OCI-LY7 (cell line): ENCODE data around the gene INTS11.

ENCODE experiments used
- EZH2phosphoT487 ChIP-seq: fragments of 200-600 bp; sonication (generic); IDR thresholded peaks from 2 replicates; pipeline ENCODE4 v1.6.1; 2018; ENCODE audit warnings: low read depth, borderline replicate concordance, mild to moderate bottlenecking, mixed run types, antibody characterized with exemption, low read length, moderate library complexity, mixed read lengths
- TF ChIP-seq, protein P1 (sequence below): fragments of 200-600 bp; sonication (generic); conservative IDR thresholded peaks from 2 replicates; pipeline ENCODE4 v1.5.1; 2014; ENCODE audit warnings: mild to moderate bottlenecking, antibody characterized with exemption, low read length, moderate library complexity, mixed read lengths

DNA sequence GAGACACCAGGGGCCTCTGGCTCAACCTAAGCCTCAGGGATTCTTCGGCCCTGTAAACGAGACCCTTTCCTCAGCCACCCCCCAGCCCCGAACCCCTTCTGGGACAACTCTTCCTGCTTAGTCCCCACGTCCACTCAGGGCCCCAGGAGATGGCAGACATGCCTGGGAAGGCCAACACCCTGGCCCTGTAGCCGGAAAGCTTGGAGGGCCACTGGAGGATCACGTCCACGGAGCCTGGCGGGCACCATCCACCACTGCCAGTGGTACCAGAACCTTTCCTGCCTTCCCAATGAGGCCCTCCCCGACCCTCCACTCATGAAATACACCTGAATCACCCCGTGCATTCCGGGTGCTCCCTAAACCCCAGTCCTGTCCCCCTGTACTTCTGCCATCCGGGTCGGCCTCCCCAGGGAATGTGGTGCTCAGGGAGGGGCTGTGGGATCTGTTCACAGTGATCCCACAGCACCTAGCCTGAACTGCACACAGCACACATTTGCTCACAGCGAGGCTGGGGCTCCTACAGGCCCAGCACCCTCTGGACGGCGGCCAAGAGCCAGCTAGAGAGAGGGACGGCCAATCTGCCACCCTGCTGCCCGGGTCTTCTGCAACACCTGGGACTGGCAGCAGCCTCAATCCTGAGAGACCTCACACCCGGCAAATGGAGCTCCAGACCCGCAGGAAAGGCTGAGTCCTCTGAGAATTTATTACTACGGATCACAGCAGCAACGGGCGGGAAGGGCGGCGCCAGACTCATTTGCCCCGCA is 48.8 kb upstream of the INTS11 start:
- TF ChIP-seq, protein P1, sequence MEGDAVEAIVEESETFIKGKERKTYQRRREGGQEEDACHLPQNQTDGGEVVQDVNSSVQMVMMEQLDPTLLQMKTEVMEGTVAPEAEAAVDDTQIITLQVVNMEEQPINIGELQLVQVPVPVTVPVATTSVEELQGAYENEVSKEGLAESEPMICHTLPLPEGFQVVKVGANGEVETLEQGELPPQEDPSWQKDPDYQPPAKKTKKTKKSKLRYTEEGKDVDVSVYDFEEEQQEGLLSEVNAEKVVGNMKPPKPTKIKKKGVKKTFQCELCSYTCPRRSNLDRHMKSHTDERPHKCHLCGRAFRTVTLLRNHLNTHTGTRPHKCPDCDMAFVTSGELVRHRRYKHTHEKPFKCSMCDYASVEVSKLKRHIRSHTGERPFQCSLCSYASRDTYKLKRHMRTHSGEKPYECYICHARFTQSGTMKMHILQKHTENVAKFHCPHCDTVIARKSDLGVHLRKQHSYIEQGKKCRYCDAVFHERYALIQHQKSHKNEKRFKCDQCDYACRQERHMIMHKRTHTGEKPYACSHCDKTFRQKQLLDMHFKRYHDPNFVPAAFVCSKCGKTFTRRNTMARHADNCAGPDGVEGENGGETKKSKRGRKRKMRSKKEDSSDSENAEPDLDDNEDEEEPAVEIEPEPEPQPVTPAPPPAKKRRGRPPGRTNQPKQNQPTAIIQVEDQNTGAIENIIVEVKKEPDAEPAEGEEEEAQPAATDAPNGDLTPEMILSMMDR, result no peak
- no peak for TF ChIP-seq EZH2phosphoT487
